Caco-2 (cell line): ENCODE results near the gene EXOC6B. TPM values are rescaled to one million over a fixed set of nuclear protein-coding genes. Genes with fewer than 3 reads are reported as not detected.

Experiments
- BruUV-seq: library from RNA; stranded (reverse); fragments of 400-500 nt; replicated peaks from 2 replicates; lab custom pipeline; 2021; lab: Mats Ljungman, UMichigan
- CTCF ChIA-PET: fragments of 300-600 bp; sonication (Branson Sonifier 250); formaldehyde crosslinking; loops from one replicate; lab custom pipeline; 2022; ENCODE audit warnings: antibody characterized with exemption; lab: Charles Lee
- POLR2A ChIA-PET: fragments of 300-600 bp; sonication (Branson Sonifier 250); formaldehyde crosslinking; loops from one replicate; lab custom pipeline; 2022; ENCODE audit warnings: antibody characterized with exemption; lab: Charles Lee
- DNase-seq, 2 experiments: peaks; one replicate each; pipeline versions ENCODE4 v3.0.0 to v3.0.0-alpha.2; 2020 to 2022
- H3K27me3 ChIP-seq: replicated peaks from 2 replicates; pipeline ENCODE4 v1.6.0; 2011; ENCODE audit warnings: low read length; ENCODE audit not compliant: control insufficient read depth, insufficient read depth
- H3K36me3 ChIP-seq: 2 replicates; pipeline ENCODE4 v1.5.1; 2011; ENCODE audit warnings: low read length; ENCODE audit not compliant: control insufficient read depth, insufficient read depth
- H3K4me1 ChIP-seq: fragments of 250-450 bp; sonication (Bioruptor Pico); 2 replicates; pipeline ENCODE4 v1.5.1; 2020; ENCODE audit warnings: mild to moderate bottlenecking
- H3K4me3 ChIP-seq: 2 replicates; pipeline ENCODE4 v1.5.1; 2011; ENCODE audit warnings: low read depth, mild to moderate bottlenecking, control low read depth, low read length
- H3K9me3 ChIP-seq: fragments of 250-450 bp; sonication (Bioruptor Pico); 2 replicates; pipeline ENCODE4 v1.5.1; 2020; ENCODE audit warnings: mild to moderate bottlenecking, moderate library complexity
- H3K27ac Mint-ChIP-seq: one replicate; pipeline ENCODE4 v1.8.0; 2022; ENCODE audit warnings: mixed read lengths; ENCODE audit not compliant: unreplicated experiment
- H3K27me3 Mint-ChIP-seq: one replicate; pipeline ENCODE4 v1.8.0; 2022; ENCODE audit warnings: mixed read lengths; ENCODE audit not compliant: insufficient read depth, unreplicated experiment
- H3K36me3 Mint-ChIP-seq: one replicate; pipeline ENCODE4 v1.8.0; 2022; ENCODE audit warnings: mild to moderate bottlenecking, mixed read lengths; ENCODE audit not compliant: insufficient read depth, unreplicated experiment
- H3K4me1 Mint-ChIP-seq: one replicate; pipeline ENCODE4 v1.8.0; 2022; ENCODE audit warnings: low read depth, mixed read lengths; ENCODE audit not compliant: unreplicated experiment
- H3K4me3 Mint-ChIP-seq: one replicate; pipeline ENCODE4 v1.8.0; 2022; ENCODE audit warnings: mild to moderate bottlenecking, moderate library complexity, mixed read lengths; ENCODE audit not compliant: unreplicated experiment
- H3K9me3 Mint-ChIP-seq: one replicate; pipeline ENCODE4 v1.8.0; 2022; ENCODE audit warnings: mixed read lengths; ENCODE audit not compliant: unreplicated experiment
- CTCF ChIP-seq, 2 experiments: fragments of 200-600 bp in 1 of 2; IDR thresholded peaks; 1 replicate in 1 of 2; 2 replicates in 1 of 2; pipeline versions ENCODE4 v1.5.1 to v1.8.0; 2011 to 2022; ENCODE audit warnings: antibody characterized with exemption in 1 of 2, control low read depth in 1 of 2, inconsistent platforms in 1 of 2, low read depth in 1 of 2, low read length in 1 of 2, mild to moderate bottlenecking in 1 of 2, moderate library complexity in 1 of 2; ENCODE audit not compliant: insufficient read depth in 1 of 2, severe bottlenecking in 1 of 2, unreplicated experiment in 1 of 2
- intact Hi-C: fragments of 100-400 bp; cut with micrococcal nuclease; formaldehyde crosslinking; loops from one replicate; pipeline ENCODE4 v1.10.0; 2022; ENCODE audit not compliant: unreplicated experiment
- total RNA-seq: library from RNA; stranded (reverse); gene quantifications from 2 replicates; pipeline ENCODE4 v1.2.3, GENCODE V29; 2022

The EXOC6B gene
- total RNA-seq, 1 experiment from 2014 or later: 36.1 TPM

DNA sequence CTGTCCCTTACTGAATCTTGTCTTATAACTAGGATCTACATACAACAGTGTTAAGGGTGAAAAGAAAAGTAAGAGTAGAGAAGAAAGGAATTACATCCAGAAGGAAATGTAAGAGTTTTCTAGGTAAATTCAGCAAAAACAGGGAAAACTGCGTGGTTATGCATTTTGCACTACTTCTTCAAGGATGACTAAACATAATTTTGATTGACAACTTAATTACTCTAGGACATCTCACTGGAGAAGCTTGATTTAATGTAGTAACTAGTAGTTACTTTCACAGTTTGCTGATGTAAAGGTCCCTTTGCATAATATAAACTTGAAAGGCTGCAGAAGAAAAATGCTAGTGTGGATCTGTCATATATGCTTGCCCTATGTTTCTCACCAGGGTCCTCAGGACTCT, 464.8 kb downstream of the EXOC6B start:
- Histone ChIP-seq H3K27me3 (no peaks in the 10 kb centered on the region), H3K36me3 (no peaks in the 10 kb centered on the region), H3K4me3 (no peak overlapping the region), H3K9me3 (no peaks in the 10 kb centered on the region), H3K4me1 (no peaks in the 10 kb centered on the region)
- no peak for DNase-seq
- Mint-ChIP-seq H3K9me3 (no peaks in the 10 kb centered on the region), H3K27me3 (no peaks in the 10 kb centered on the region), H3K4me1 (peaks cover 2% of the 10 kb centered on the region), H3K36me3 (no peaks in the 10 kb centered on the region), H3K4me3 (no peak overlapping the region), H3K27ac (no peak overlapping the region)
- ChIA-PET POLR2A (no interaction called here), CTCF (interaction anchor here (1.0 kb wide), 1 partner anchor 35 kb away, joined by 3 read pairs; no protein-coding TSS in a partner anchor)
- TF ChIP-seq CTCF (IDR thresholded peaks at IDR 0.05; ENCODE audit: insufficient read depth in 1 of 2, low read depth in 1 of 2, low read length in 1 of 2, severe bottlenecking in 1 of 2, unreplicated experiment in 1 of 2): no peak
- no TSS peak for BruUV-seq
- intact Hi-C loops: no loop called here

DNA sequence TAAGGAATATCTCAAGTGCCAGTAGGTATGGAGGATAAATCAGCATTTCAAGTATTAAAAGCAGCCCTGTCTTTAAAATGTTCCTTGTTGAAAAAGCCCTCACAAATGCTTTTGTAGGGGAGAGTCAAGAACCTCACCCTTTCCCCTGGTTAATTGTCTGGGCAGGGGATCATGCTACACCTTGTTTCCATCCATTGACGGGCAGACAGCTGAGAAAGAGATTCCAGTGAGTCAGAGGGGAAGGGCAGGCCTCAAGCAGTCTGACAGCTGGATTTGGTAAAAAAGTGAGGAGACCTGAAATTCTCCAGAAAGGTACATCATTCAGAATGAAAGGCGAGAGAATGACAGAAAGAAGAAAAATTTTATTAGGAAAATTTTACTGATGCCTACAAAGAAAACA, 475.0 kb downstream of the EXOC6B start:
- Histone ChIP-seq H3K27me3 (no peaks in the 10 kb centered on the region), H3K36me3 (no peaks in the 10 kb centered on the region), H3K9me3 (no peaks in the 10 kb centered on the region), H3K4me3 (no peak overlapping the region), H3K4me1 (peaks cover 6% of the 10 kb centered on the region; the same call in 1 of the 2 replicates)
- H3K36me3 Mint-ChIP-seq: no peaks in the 10 kb centered on the region
- H3K4me3 Mint-ChIP-seq: no peak overlapping the region
- POLR2A ChIA-PET: no interaction called here
- H3K27me3 Mint-ChIP-seq: no peaks in the 10 kb centered on the region
- H3K9me3 Mint-ChIP-seq: no peaks in the 10 kb centered on the region
- CTCF ChIA-PET: no interaction called here
- DNase-seq: no peak
- H3K27ac Mint-ChIP-seq: no peak overlapping the region
- no peak for TF ChIP-seq CTCF (IDR thresholded peaks at IDR 0.05; ENCODE audit: insufficient read depth in 1 of 2, low read depth in 1 of 2, low read length in 1 of 2, severe bottlenecking in 1 of 2, unreplicated experiment in 1 of 2)
- peaks cover 17% of the 10 kb centered on the region for H3K4me1 Mint-ChIP-seq
- no TSS peak for BruUV-seq
- intact Hi-C loops: no loop called here

DNA sequence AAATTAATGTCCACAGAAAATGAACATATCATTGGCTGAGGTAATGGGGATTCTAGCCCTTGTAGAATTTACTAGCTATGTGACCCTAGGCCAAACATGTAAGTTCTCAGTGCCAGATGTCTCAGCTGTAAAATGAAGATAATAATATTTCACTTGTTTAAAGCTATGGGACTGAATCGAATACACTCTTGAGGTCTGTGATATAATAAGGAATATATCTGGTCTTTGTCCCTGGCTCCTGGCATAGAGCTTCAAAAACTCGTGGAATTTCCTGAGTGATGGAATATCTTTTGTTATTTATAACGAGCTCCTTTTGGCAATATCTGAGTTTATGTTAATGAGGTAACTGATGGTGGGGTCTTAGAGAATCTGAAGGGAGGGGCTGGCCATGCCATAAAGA, 476.8 kb downstream of the EXOC6B start:
- Mint-ChIP-seq H3K36me3 (no peaks in the 10 kb centered on the region), H3K4me3 (no peak overlapping the region), H3K27me3 (no peaks in the 10 kb centered on the region), H3K27ac (no peak overlapping the region), H3K4me1 (peaks cover 7% of the 10 kb centered on the region), H3K9me3 (no peaks in the 10 kb centered on the region)
- no peaks in the 10 kb centered on the region for H3K27me3 ChIP-seq
- H3K36me3 ChIP-seq: no peaks in the 10 kb centered on the region
- no peak for DNase-seq
- ChIA-PET POLR2A (no interaction called here), CTCF (no interaction called here)
- no peak for TF ChIP-seq CTCF (IDR thresholded peaks at IDR 0.05; ENCODE audit: insufficient read depth in 1 of 2, low read depth in 1 of 2, low read length in 1 of 2, severe bottlenecking in 1 of 2, unreplicated experiment in 1 of 2)
- no TSS peak for BruUV-seq
- intact Hi-C loops: no loop called here
- H3K4me1 ChIP-seq: no peaks in the 10 kb centered on the region
- no peak overlapping the region for H3K4me3 ChIP-seq
- no peaks in the 10 kb centered on the region for H3K9me3 ChIP-seq
